HG03575 (cell line): Measurements from ENCODE around the gene MYOT.

Experiments
- ATAC-seq: cut with Tn5 transposase; IDR thresholded peaks from one replicate; pipeline ENCODE4 v1.9.1; 2021; ENCODE audit not compliant: unreplicated experiment, insufficient number of reproducible peaks, low FRiP score; ENCODE audit errors: extremely low read depth

MYOT gene

GRCh38 chr5:137891849-137892248 lies 24.2 kb downstream of the MYOT start:
- no peak for ATAC-seq

GRCh38 chr5:137894586-137894985 lies 26.9 kb downstream of the MYOT start:
- ATAC-seq, result no peak

- no peak for ATAC-seq
Observed at GRCh38 chr5:137896560-137896959, 28.9 kb downstream of the MYOT start.

- ATAC-seq, result no peak
Observed at GRCh38 chr5:137899493-137899892, 31.8 kb downstream of the MYOT start.

- ATAC-seq, result no peak
Observed at GRCh38 chr5:137901011-137901817, 33.6 kb downstream of the MYOT start.

- no peak for ATAC-seq
Observed at GRCh38 chr5:137902408-137903133, 34.9 kb downstream of the MYOT start.

- ATAC-seq, result no peak
Observed at GRCh38 chr5:137914758-137915157, 47.1 kb downstream of the MYOT start.

- no peak for ATAC-seq
Observed at GRCh38 chr5:137916923-137917322, 49.3 kb downstream of the MYOT start.

GRCh38 chr5:137921931-137922330 lies 54.3 kb downstream of the MYOT start:
- ATAC-seq, result no peak

GRCh38 chr5:137923856-137924255 lies 56.2 kb downstream of the MYOT start:
- ATAC-seq, result no peak

GRCh38 chr5:137932800-137933199 lies 65.1 kb downstream of the MYOT start:
- ATAC-seq, result no peak

GRCh38 chr5:137933491-137933911 lies 65.8 kb downstream of the MYOT start:
- no peak for ATAC-seq

GRCh38 chr5:137935190-137935589 lies 67.5 kb downstream of the MYOT start:
- no peak for ATAC-seq

- ATAC-seq, result no peak
Observed at GRCh38 chr5:137935694-137936093, 68.0 kb downstream of the MYOT start.
